ENCODE measurements around the gene NAB2. TPM values are rescaled to one million over a fixed set of nuclear protein-coding genes. Genes with fewer than 3 reads are reported as not detected.
"Not testable (repeated sequence)": the region's sequence is repeated elsewhere in the genome, so short reads cannot be mapped to it uniquely, and the experiment has no call there.

The NAB2 gene
- total and polyA plus RNA-seq, 10 of the 15 experiments (the other 5 are each of a cell fraction or from before 2014, with no cell fraction given): 0.35 to 35.2 (median 15.3) TPM

DNA sequence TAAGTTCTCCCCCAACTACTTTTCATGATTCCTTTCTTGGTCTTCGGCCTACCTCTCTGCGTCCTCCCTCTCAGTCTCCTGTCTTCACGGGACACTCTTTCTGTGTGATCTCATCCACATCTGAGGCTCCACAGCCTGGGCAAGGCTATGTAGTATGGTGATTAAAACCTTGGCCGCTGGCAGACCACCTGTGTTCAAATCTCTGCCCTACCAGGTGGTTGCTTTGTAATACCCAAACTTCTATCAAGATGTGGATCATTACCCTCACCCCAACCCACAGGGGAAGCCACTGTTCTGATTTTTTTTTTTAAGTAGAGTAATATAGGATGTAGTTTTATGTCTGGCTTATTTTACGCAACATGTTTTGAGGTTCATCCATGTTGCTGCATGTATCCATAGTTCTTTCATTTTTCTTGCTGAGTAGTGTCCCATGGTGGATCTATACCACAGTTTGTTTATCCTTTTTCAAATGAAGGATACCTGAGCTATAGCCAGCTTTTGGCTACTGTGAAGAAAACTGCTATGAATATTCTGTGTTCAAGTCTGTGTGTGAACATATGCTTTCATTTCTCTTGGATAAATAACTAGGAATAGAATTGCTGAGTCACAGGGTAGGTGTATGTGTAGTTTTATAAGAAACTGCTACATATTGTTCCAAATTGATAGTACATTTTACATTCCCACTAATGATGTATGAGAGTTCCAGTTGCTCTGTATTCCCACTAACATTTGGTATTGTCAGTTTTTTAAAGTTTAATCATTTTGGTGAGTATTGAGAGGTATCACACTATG, 30.6 kb downstream of the NAB2 start:
- DNase-seq (ENCODE audit: low read depth, low spot score) (no peak), FAIRE-seq (no peak), ATAC-seq (peak; percentile 54)
- ChIA-PET CTCF (interaction anchor here (0.8 to 9.3 kb wide), 4 partner anchors 7 to 118 kb away, joined by 3 to 159 read pairs (median 22); partner anchors contain the start of gene STAT6), POLR2A (interaction anchor here (0.6 kb wide), 1 partner anchor 19 kb away, joined by 7 read pairs; no protein-coding TSS in a partner anchor), RAD21 (ENCODE audit: unreplicated experiment) (interaction anchor here (2.2 kb wide), 1 partner anchor 50 kb away, joined by 9 read pairs; no protein-coding TSS in a partner anchor), SMC1A (ENCODE audit: uncharacterized antibody, unreplicated experiment) (interaction anchor here (2.7 kb wide), 1 partner anchor 50 kb away, joined by 7 read pairs; no protein-coding TSS in a partner anchor)
- Histone ChIP-seq H3K27me3 (replicated peaks in 1 of 2; ENCODE audit: control insufficient read depth in 2 of 2, insufficient read depth in 2 of 2, low read length in 1 of 2) (no peaks in the 10 kb centered on the region; a peak in 1 of 4 replicates), H3K9ac (ENCODE audit: control insufficient read depth, insufficient read depth, low read length) (no peak overlapping the region), H2AFZ (ENCODE audit: control insufficient read depth, low read depth, low read length) (peak overlapping the region; percentile 68), H3K79me2 (ENCODE audit: control insufficient read depth, insufficient read depth, low read length) (no peaks in the 10 kb centered on the region), H3K4me3 (no peak overlapping the region), H3K27ac (ENCODE audit: control insufficient read depth, insufficient read depth) (no peak overlapping the region), H3K4me1 (ENCODE audit: control insufficient read depth, insufficient read depth, low read length) (peaks cover 13% of the 10 kb centered on the region), H4K20me1 (ENCODE audit: control insufficient read depth, insufficient read depth) (no peaks in the 10 kb centered on the region), H3K36me3 (ENCODE audit: control insufficient read depth in 2 of 2, insufficient read depth in 2 of 2, low read length in 1 of 2) (no peaks in the 10 kb centered on the region), H3K4me2 (ENCODE audit: control insufficient read depth, insufficient read depth) (peak overlapping the region; percentile 7), H3K9me3 (replicated peaks; ENCODE audit: control insufficient read depth, insufficient read depth, low read length) (peaks cover 7% of the 10 kb centered on the region)
- 42% methylated on average over 5 of the region's 5 CpGs for WGBS (ENCODE audit: insufficient coverage, insufficient replicate concordance, low lambda C conversion rate, missing lambda C conversion rate)
- BruUV-seq (replicated peaks): no TSS peak
- intact Hi-C loops (cut with micrococcal nuclease; ENCODE audit: unreplicated experiment): loop anchor here (5.0 kb wide), 1 partner anchor 123 kb away; no protein-coding TSS in a partner anchor
- 0 out of 2 replicates have a peak, but pooled peaks have one; percentile 8 for TF ChIP-seq TCF12 (IDR thresholded peaks at IDR 0.05; ENCODE audit: low read depth, low read length)
- no peak for TF ChIP-seq KAT2A (conservative IDR thresholded peaks at IDR 0.05; ENCODE audit: control insufficient read depth, low read depth, low read length)
- no peak for TF ChIP-seq SMC3 (IDR thresholded peaks at IDR 0.05; ENCODE audit: borderline replicate concordance, low read length)
- TF ChIP-seq, protein P1, sequence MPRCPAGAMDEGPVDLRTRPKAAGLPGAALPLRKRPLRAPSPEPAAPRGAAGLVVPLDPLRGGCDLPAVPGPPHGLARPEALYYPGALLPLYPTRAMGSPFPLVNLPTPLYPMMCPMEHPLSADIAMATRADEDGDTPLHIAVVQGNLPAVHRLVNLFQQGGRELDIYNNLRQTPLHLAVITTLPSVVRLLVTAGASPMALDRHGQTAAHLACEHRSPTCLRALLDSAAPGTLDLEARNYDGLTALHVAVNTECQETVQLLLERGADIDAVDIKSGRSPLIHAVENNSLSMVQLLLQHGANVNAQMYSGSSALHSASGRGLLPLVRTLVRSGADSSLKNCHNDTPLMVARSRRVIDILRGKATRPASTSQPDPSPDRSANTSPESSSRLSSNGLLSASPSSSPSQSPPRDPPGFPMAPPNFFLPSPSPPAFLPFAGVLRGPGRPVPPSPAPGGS (IDR thresholded peaks at IDR 0.05; ENCODE audit: borderline replicate concordance, insufficient read depth, low read depth, low read length, poor library complexity, severe bottlenecking): peak; percentile 4
- TF ChIP-seq RUNX3 (IDR thresholded peaks at IDR 0.05; ENCODE audit: low read length): peak; percentile 8; the same call in 1 of the 2 replicates
- no peak for TF ChIP-seq STAT1 (conservative IDR thresholded peaks at IDR 0.05)
- in situ Hi-C loops (cut with MboI): loop anchor here (5.0 kb wide), 1 partner anchor 63 kb away; no protein-coding TSS in a partner anchor

DNA sequence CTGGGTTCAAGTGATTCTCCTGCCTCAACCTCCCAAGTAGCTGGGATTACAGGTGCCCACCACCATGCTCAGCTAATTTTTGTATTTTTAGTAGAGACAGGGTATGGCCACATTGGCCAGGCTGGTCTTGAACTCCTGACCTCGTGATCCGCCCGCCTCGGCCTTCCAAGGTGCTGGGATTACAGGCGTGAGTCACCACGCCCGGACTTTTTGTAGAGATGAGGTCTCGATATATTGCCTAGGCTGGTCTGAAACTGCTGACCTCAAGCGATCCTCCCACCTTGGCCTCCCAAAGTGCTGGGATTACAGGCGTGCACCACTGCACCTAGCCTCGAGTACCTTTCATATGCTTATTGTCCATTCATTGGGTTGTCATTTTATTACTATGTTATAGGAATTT, 31.8 kb downstream of the NAB2 start:
- not testable (repeated sequence) for H3K36me3 ChIP-seq (ENCODE audit: control insufficient read depth in 2 of 2, insufficient read depth in 2 of 2, low read length in 1 of 2); BruUV-seq (replicated peaks); H3K9ac ChIP-seq (ENCODE audit: control insufficient read depth, insufficient read depth, low read length); H2AFZ ChIP-seq (ENCODE audit: control insufficient read depth, low read depth, low read length); H3K9me3 ChIP-seq (replicated peaks; ENCODE audit: control insufficient read depth, insufficient read depth, low read length); H3K27me3 ChIP-seq (replicated peaks in 1 of 2; ENCODE audit: control insufficient read depth in 2 of 2, insufficient read depth in 2 of 2, low read length in 1 of 2); H4K20me1 ChIP-seq (ENCODE audit: control insufficient read depth, insufficient read depth); FAIRE-seq; H3K79me2 ChIP-seq (ENCODE audit: control insufficient read depth, insufficient read depth, low read length); H3K4me2 ChIP-seq (ENCODE audit: control insufficient read depth, insufficient read depth); H3K27ac ChIP-seq (ENCODE audit: control insufficient read depth, insufficient read depth); ATAC-seq; H3K4me3 ChIP-seq; DNase-seq (ENCODE audit: low read depth, low spot score)
- H3K4me1 ChIP-seq (ENCODE audit: control insufficient read depth, insufficient read depth, low read length): peaks cover 13% of the 10 kb centered on the region
- POLR2A ChIA-PET: interaction anchor here (0.6 kb wide), 1 partner anchor 364 kb away, joined by 6 read pairs; no protein-coding TSS in a partner anchor
- SMC1A ChIA-PET (ENCODE audit: uncharacterized antibody, unreplicated experiment): interaction anchor here (1.0 to 2.8 kb wide), 5 partner anchors 10 to 74 kb away, joined by 3 to 17 read pairs (median 3); partner anchors contain the start of gene STAT6
- RAD21 ChIA-PET (ENCODE audit: unreplicated experiment): interaction anchor here (0.7 kb wide), 1 partner anchor 10 kb away, joined by 3 read pairs; the partner anchor contains the start of gene STAT6
- intact Hi-C loops (cut with micrococcal nuclease; ENCODE audit: unreplicated experiment): loop anchor here (5.0 kb wide), 1 partner anchor 122 kb away; no protein-coding TSS in a partner anchor
- WGBS (ENCODE audit: insufficient coverage, insufficient replicate concordance, low lambda C conversion rate, missing lambda C conversion rate): 79% methylated on average over 11 of the region's 11 CpGs
- CTCF ChIA-PET: interaction anchor here (0.6 to 9.3 kb wide), 8 partner anchors 9 to 1017 kb away, joined by 3 to 159 read pairs (median 5); partner anchors contain the start of genes PA2G4 and STAT6
- in situ Hi-C loops (cut with MboI): loop anchor here (5.0 kb wide), 1 partner anchor 62 kb away; no protein-coding TSS in a partner anchor
